Ureter (tissue), 1 donor: ENCODE data around the gene TCEA2. TPM values are rescaled to one million over a fixed set of nuclear protein-coding genes. Genes with fewer than 3 reads are reported as not detected.

Source experiments
- DNase-seq: peaks from one replicate; pipeline ENCODE4 v3.0.0-alpha.2; 2020; ENCODE audit warnings: low spot score
- total RNA-seq: library from RNA; stranded (reverse); gene quantifications from one replicate; pipeline ENCODE4 v1.2.4, GENCODE V29; 2023
- donor health status: DM: yes; HTN: yes; CAD: no.

TCEA2 gene
- total RNA-seq, result 43.6 TPM

- DNase-seq, result peak; percentile 98
These were observed at the start of gene TCEA2 for GRCh38 chr20:64062596-64063388. TSS of gene TCEA2 (plus strand) at chr20:64063198. CDS start at chr20:64063313, 115 bp downstream.

- no peak for DNase-seq
These were observed 47.4 kb upstream of the TCEA2 start for GRCh38 chr20:64015635-64016034.

GRCh38 chr20:64021124-64021975, 41.6 kb upstream of the TCEA2 start:
- DNase-seq, result no peak

GRCh38 chr20:64022671-64023360, 40.2 kb upstream of the TCEA2 start:
- no peak for DNase-seq

- no peak for DNase-seq
These were observed 39.4 kb upstream of the TCEA2 start for GRCh38 chr20:64023361-64024140.

- no peak for DNase-seq
These were observed 38.6 kb upstream of the TCEA2 start for GRCh38 chr20:64024141-64024990.

- no peak for DNase-seq
These were observed 37.7 kb upstream of the TCEA2 start for GRCh38 chr20:64025101-64025825.

GRCh38 chr20:64025826-64026412, 37.1 kb upstream of the TCEA2 start:
- DNase-seq, result no peak

GRCh38 chr20:64027981-64028685, 34.9 kb upstream of the TCEA2 start:
- no peak for DNase-seq

- no peak for DNase-seq
These were observed 33.5 kb upstream of the TCEA2 start for GRCh38 chr20:64029293-64030117.

- no peak for DNase-seq
These were observed 32.4 kb upstream of the TCEA2 start for GRCh38 chr20:64030371-64031134.

- no peak for DNase-seq
These were observed 31.1 kb upstream of the TCEA2 start for GRCh38 chr20:64031822-64032314.

GRCh38 chr20:64032706-64033624, 30.0 kb upstream of the TCEA2 start:
- DNase-seq, result no peak

- DNase-seq, result no peak
These were observed 29.0 kb upstream of the TCEA2 start for GRCh38 chr20:64033981-64034493.

GRCh38 chr20:64035066-64035932, 27.7 kb upstream of the TCEA2 start:
- no peak for DNase-seq
